ENCODE measurements around the gene ARMH4. TPM values are rescaled to one million over a fixed set of nuclear protein-coding genes. Genes with fewer than 3 reads are reported as not detected.

Gene ARMH4
- polyA plus RNA-seq, 3 donors, result 0.07 TPM; not detected in 2

DNA sequence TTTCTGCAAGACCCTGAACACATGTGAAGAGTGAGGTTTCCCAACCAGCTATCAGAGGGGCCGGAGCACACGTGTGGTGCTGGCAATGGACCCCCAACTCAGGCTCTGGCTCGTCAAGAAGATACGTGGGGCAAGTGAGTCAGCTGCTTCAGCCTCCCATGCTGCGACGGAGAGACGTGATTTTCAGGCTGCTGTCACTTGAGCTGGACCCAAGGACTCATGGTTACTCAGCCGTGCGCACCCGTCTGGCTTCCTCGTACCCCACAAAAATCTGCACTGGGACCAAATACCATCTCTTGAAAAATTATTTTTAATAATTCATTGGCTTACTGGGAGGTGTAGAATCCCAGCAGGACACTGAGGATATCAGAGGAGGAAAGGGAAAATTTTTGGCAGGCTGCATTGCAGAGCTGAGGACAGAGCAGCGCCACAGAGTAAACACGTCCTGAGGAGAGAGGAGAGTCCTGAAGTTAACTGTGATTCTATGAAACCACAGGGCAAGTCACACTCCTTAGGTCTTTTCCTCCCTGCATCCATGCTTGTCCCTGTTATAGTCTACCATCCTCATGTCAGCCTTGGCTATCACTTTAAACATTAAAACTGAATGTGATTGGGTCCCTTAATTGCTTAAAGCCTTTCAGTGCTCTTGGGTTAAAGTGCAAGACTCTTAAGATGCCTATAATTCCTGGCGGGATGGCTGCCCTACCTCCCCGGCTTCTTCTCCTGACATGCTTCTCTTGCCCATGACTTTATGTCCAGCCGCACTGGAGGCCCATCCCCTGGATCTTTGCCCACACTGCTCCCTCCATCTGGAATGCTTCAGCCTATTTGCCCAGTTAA lies 190.8 kb downstream of the ARMH4 start:
- Histone ChIP-seq H3K9ac (ENCODE audit: insufficient read depth, low read length, poor library complexity, severe bottlenecking) (no peak overlapping the region), H4K20me1 (ENCODE audit: insufficient read depth, low read length) (no peaks in the 10 kb centered on the region), H3K4me1 (ENCODE audit: control insufficient read depth in 1 of 2, insufficient read depth in 2 of 2, low read length in 2 of 2) (no peaks in the 10 kb centered on the region), H3K27ac (ENCODE audit: low read depth in 1 of 2, low read length in 2 of 2) (no peak overlapping the region), H3K79me2 (ENCODE audit: insufficient read depth, low read length) (no peaks in the 10 kb centered on the region), H3K4me3 (replicated peaks in 1 of 3; ENCODE audit: low read depth in 2 of 3, low read length in 3 of 3) (no peak overlapping the region), H3K36me3 (replicated peaks in 1 of 2; ENCODE audit: control insufficient read depth in 1 of 2, insufficient read depth in 2 of 2, low read length in 2 of 2) (no peaks in the 10 kb centered on the region), H2AFZ (ENCODE audit: insufficient read depth, low read depth, low read length, poor library complexity, severe bottlenecking) (no peak overlapping the region), H3K4me2 (replicated peaks; ENCODE audit: extremely low read depth, low read length, poor library complexity, severe bottlenecking) (no peak overlapping the region), H3K9me3 (replicated peaks in 1 of 2; ENCODE audit: control insufficient read depth in 1 of 2, insufficient read depth in 1 of 2, low read length in 2 of 2) (no peaks in the 10 kb centered on the region), H3K27me3 (ENCODE audit: control insufficient read depth in 2 of 2, insufficient read depth in 2 of 2, low read length in 2 of 2) (no peaks in the 10 kb centered on the region)
- 89% methylated on average over 10 of the region's 16 CpGs for WGBS (ENCODE audit: insufficient coverage)
- no peaks in the 10 kb centered on the region for H3K36me3 Mint-ChIP-seq
- H3K27me3 Mint-ChIP-seq (ENCODE audit: low read depth in 3 of 3), result peaks cover 2 to 9% (median 6%) of the 10 kb centered on the region in 3 donors
- TF ChIP-seq, protein P1, sequence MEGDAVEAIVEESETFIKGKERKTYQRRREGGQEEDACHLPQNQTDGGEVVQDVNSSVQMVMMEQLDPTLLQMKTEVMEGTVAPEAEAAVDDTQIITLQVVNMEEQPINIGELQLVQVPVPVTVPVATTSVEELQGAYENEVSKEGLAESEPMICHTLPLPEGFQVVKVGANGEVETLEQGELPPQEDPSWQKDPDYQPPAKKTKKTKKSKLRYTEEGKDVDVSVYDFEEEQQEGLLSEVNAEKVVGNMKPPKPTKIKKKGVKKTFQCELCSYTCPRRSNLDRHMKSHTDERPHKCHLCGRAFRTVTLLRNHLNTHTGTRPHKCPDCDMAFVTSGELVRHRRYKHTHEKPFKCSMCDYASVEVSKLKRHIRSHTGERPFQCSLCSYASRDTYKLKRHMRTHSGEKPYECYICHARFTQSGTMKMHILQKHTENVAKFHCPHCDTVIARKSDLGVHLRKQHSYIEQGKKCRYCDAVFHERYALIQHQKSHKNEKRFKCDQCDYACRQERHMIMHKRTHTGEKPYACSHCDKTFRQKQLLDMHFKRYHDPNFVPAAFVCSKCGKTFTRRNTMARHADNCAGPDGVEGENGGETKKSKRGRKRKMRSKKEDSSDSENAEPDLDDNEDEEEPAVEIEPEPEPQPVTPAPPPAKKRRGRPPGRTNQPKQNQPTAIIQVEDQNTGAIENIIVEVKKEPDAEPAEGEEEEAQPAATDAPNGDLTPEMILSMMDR (IDR thresholded peaks at IDR 0.05), result no peak
- intact Hi-C loops (cut with micrococcal nuclease), result no loop called here
- H3K9me3 Mint-ChIP-seq, result peaks cover 0 to 4% (median 0%) of the 10 kb centered on the region in 7 donors
- no peaks in the 10 kb centered on the region for H3K4me1 Mint-ChIP-seq
- DNase-seq, result no peak
- no peak overlapping the region for H3K27ac Mint-ChIP-seq
- H3K4me3 Mint-ChIP-seq, result no peak overlapping the region

DNA sequence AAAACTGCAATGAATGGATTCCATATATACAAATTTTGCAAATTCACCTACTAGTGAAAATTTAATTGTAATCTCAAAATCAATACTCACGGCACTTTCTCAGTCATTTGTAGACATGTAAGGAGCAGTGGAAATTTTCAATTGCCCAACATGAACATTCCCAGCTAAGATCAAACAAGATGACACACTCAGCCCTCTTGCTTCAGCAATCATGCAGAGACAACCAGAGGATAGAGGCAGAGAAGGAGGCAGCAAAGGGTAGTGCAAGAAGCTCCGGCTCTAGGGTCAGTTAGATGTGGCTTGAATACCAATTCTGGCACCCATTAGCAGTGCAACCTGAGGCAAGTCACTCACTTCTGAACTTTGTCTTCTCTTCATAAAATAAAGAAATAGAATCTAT lies 194.6 kb downstream of the ARMH4 start:
- intact Hi-C loops (cut with micrococcal nuclease), result no loop called here

More for the DNA sequence above, 194.6 kb downstream of the ARMH4 start:
- Histone ChIP-seq H3K4me3 (replicated peaks in 1 of 3; ENCODE audit: low read depth in 2 of 3, low read length in 3 of 3) (no peak overlapping the region), H3K9me3 (replicated peaks in 1 of 2; ENCODE audit: control insufficient read depth in 1 of 2, insufficient read depth in 1 of 2, low read length in 2 of 2) (no peaks in the 10 kb centered on the region), H4K20me1 (ENCODE audit: insufficient read depth, low read length) (no peaks in the 10 kb centered on the region), H3K36me3 (replicated peaks in 1 of 2; ENCODE audit: control insufficient read depth in 1 of 2, insufficient read depth in 2 of 2, low read length in 2 of 2) (no peaks in the 10 kb centered on the region), H3K27ac (ENCODE audit: low read depth in 1 of 2, low read length in 2 of 2) (no peak overlapping the region), H3K27me3 (ENCODE audit: control insufficient read depth in 2 of 2, insufficient read depth in 2 of 2, low read length in 2 of 2) (no peaks in the 10 kb centered on the region), H3K4me1 (ENCODE audit: control insufficient read depth in 1 of 2, insufficient read depth in 2 of 2, low read length in 2 of 2) (no peaks in the 10 kb centered on the region), H3K4me2 (replicated peaks; ENCODE audit: extremely low read depth, low read length, poor library complexity, severe bottlenecking) (no peak overlapping the region), H2AFZ (ENCODE audit: insufficient read depth, low read depth, low read length, poor library complexity, severe bottlenecking) (no peak overlapping the region), H3K79me2 (ENCODE audit: insufficient read depth, low read length) (no peaks in the 10 kb centered on the region), H3K9ac (ENCODE audit: insufficient read depth, low read length, poor library complexity, severe bottlenecking) (no peak overlapping the region)
- no peaks in the 10 kb centered on the region for H3K4me1 Mint-ChIP-seq
- TF ChIP-seq, protein P1 (IDR thresholded peaks at IDR 0.05), result no peak
- DNase-seq, result no peak
- H3K27me3 Mint-ChIP-seq (ENCODE audit: low read depth in 3 of 3), result peaks cover 0 to 6% (median 2%) of the 10 kb centered on the region in 3 donors
- no peaks in the 10 kb centered on the region for H3K36me3 Mint-ChIP-seq
- no peak overlapping the region for H3K4me3 Mint-ChIP-seq
- peaks cover 0 to 14% (median 9%) of the 10 kb centered on the region in 7 donors for H3K9me3 Mint-ChIP-seq
- WGBS (ENCODE audit: insufficient coverage), result 100% methylated on average over 1 of the region's 2 CpGs
- no peak overlapping the region for H3K27ac Mint-ChIP-seq

Small RNA genes lying within 50 kb of the gene (small RNA-seq; reads per million reads assigned to genes)
- not detected for gene RN7SL598P (ENCODE audit: insufficient read length, low read depth)

Other genes with a start within 250 kb of the ARMH4 start
- gene ACTR10, start 47.9 kb upstream of the ARMH4 start, polyA plus RNA-seq, result 10 to 100 TPM; 33.8 to 91.7 (median 83.3) TPM
- gene PSMA3, start 92.6 kb upstream of the ARMH4 start, polyA plus RNA-seq, result 100 to 1,000 TPM in 2 of 3 donors, 10 to 100 TPM in 1; 59.9 to 170 (median 147) TPM
- 10 to 100 TPM in 2 of 3 donors, 1 to 10 TPM in 1; 6.5 to 13.2 (median 10.5) TPM for gene ARID4A, start 146.3 kb upstream of the ARMH4 start, polyA plus RNA-seq
- under 1 TPM in 1 of 3 donors, not detected in 2; 0.33 TPM for gene TOMM20L, start 243.7 kb upstream of the ARMH4 start, polyA plus RNA-seq

Data from CD14-positive monocyte (primary cell).